K562 (cell line): ENCODE data around the gene SUGT1. TPM values are rescaled to one million over a fixed set of nuclear protein-coding genes. Genes with fewer than 3 reads are reported as not detected.

Source experiments
- CBX3 ChIP-seq, 2 experiments: IDR thresholded peaks; 1 replicate in 1 of 2; 2 replicates in 1 of 2; pipeline ENCODE4 v1.6.1; 2012; ENCODE audit warnings: inconsistent platforms in 2 of 2, low read length in 2 of 2, borderline replicate concordance in 1 of 2, control low read depth in 1 of 2
- CREB1 ChIP-seq, 2 experiments: sonication (generic) in 1 of 2; formaldehyde crosslinking in 1 of 2; IDR thresholded peaks; 2 replicates each; pipeline versions ENCODE4 v1.6.1 to v1.8.0; 2012 to 2022; ENCODE audit warnings: inconsistent platforms in 1 of 2, mild to moderate bottlenecking in 1 of 2, missing genetic modification reagents in 1 of 2, moderate library complexity in 1 of 2
- EP300 ChIP-seq: IDR thresholded peaks from 2 replicates; pipeline ENCODE4 v1.6.1; 2012; ENCODE audit warnings: low read length, improper control_type of control experiment
- MAX ChIP-seq: sonication (generic); formaldehyde crosslinking; IDR thresholded peaks from 2 replicates; pipeline ENCODE4 v1.9.0; 2022; ENCODE audit warnings: mild to moderate bottlenecking, missing genetic modification reagents
- MITF ChIP-seq: IDR thresholded peaks from 2 replicates; pipeline ENCODE4 v1.6.1; 2014; ENCODE audit warnings: antibody characterized with exemption
- NR2C2 ChIP-seq, 2 experiments: fragments of 200-800 bp in 1 of 2; sonication (Bioruptor generic) in 1 of 2; sonication (generic) in 1 of 2; formaldehyde crosslinking in 1 of 2; IDR thresholded peaks; 2 replicates each; pipeline versions ENCODE4 v1.6.1 to v1.8.0; 2016 to 2022; ENCODE audit warnings: mild to moderate bottlenecking in 1 of 2, missing compliant biosample characterization in 1 of 2, missing genetic modification characterization in 1 of 2, missing genetic modification reagents in 1 of 2
- RBBP5 ChIP-seq: fragments of 200-600 bp; sonication (generic); IDR thresholded peaks from 2 replicates; pipeline ENCODE4 v1.6.1; 2012; ENCODE audit warnings: borderline replicate concordance, mild to moderate bottlenecking, low read length, control low read depth, inconsistent platforms; ENCODE audit not compliant: insufficient read depth, poor library complexity, severe bottlenecking
- SRF ChIP-seq, 2 experiments: fragments of 250-450, 450-650 bp in 1 of 2; sonication (Bioruptor Pico) in 1 of 2; sonication (generic) in 1 of 2; formaldehyde crosslinking; IDR thresholded peaks; 2 replicates each; pipeline versions ENCODE4 v1.5.0 to v1.5.1; 2020 to 2022; ENCODE audit warnings: mild to moderate bottlenecking in 1 of 2, missing genetic modification reagents in 1 of 2
- TBP ChIP-seq: optimal IDR thresholded peaks from 2 replicates; pipeline ENCODE3; 2011; ENCODE audit warnings: low read depth, low read length, improper control_type of control experiment
- TSC22D4 ChIP-seq: fragments of 450-650 bp; IDR thresholded peaks from 2 replicates; pipeline ENCODE4 v1.6.1; 2016; ENCODE audit warnings: missing genetic modification characterization, missing biosample characterization, control low read depth
- ZKSCAN1 ChIP-seq: fragments of 150-350 bp; IDR thresholded peaks from 2 replicates; pipeline ENCODE4 v1.6.1; 2016; ENCODE audit warnings: low read depth, low read length
- ZNF511 ChIP-seq: sonication (generic); formaldehyde crosslinking; IDR thresholded peaks from 2 replicates; pipeline ENCODE4 v1.8.0; 2022; ENCODE audit warnings: mild to moderate bottlenecking, missing genetic modification reagents
- polyA plus RNA-seq, 8 experiments: library from polyadenylated mRNA; depleted of rRNA in 4 of 8; stranded (reverse) in 5 of 8; unstranded in 3 of 8; fragments of >200 nt; fragmentation: Nextera tagmentation in 2 of 8; fragmentation: Illumina TruSeq in 1 of 8; extraction: Ambion mirVana in 2 of 8; extraction: Trizol in 1 of 8; gene quantifications; 2 replicates each; pipeline versions ENCODE4 v1.2.1 to v1.2.3, GENCODE V29; 2011 to 2014; ENCODE audit warnings: inconsistent platforms in 1 of 8, missing spikeins in 1 of 8
- total RNA-seq, 7 experiments: library from RNA; depleted of rRNA in 6 of 7; stranded (reverse); fragments of >200 nt in 6 of 7; fragmentation: Illumina TruSeq in 2 of 7; extraction: Trizol in 2 of 7; gene quantifications; 2 replicates each; pipeline versions ENCODE4 v1.2.1 to v1.2.3, GENCODE V29; 2011 to 2021; ENCODE audit warnings: low replicate concordance in 1 of 7
- TF ChIP-seq, protein P1 (sequence below): fragments of 250-450 bp; sonication (Bioruptor Pico); IDR thresholded peaks from 2 replicates; pipeline ENCODE4 v1.5.0; 2021
- TF ChIP-seq, protein P2 (sequence below): fragments of 450-650 bp; IDR thresholded peaks from 2 replicates; pipeline ENCODE4 v1.6.1; 2016; ENCODE audit warnings: low read depth

SUGT1 gene
- total and polyA plus RNA-seq, 9 of the 15 experiments (the other 6 are each of a cell fraction or from before 2014, with no cell fraction given), result 38.1 to 67.1 (median 53.8) TPM

GRCh38 chr13:52652196-52652979 is at the start of gene SUGT1 (continued):
- TF ChIP-seq ZNF511 (peak; percentile 36; the same call in 1 of the 2 replicates), MITF (no peak), CREB1 (IDR thresholded peaks at IDR 0.05) (peak; percentile 51), CREB1 (CRISPR knock-in tag; IDR thresholded peaks at IDR 0.05) (no peak), EP300 (no peak), CBX3 (IDR thresholded peaks at IDR 0.05; ENCODE audit: borderline replicate concordance in 1 of 2, low read length in 2 of 2) (0 out of 3 replicates have a peak, but pooled peaks of 1 of the 2 experiments have one; percentile 10), MAX (CRISPR knock-in tag) (peak; percentile 74), ZKSCAN1 (peak; percentile 50; the same call in 1 of the 2 replicates), NR2C2 (CRISPR knock-in tag; IDR thresholded peaks at IDR 0.05) (no peak; the same call in 1 of the 2 replicates), NR2C2 (tag; IDR thresholded peaks at IDR 0.05) (peak; percentile 95), SRF (CRISPR knock-in tag; IDR thresholded peaks at IDR 0.05) (0 out of 4 replicates have a peak, but pooled peaks of 1 of the 2 experiments have one; percentile 62), RBBP5 (peak; percentile 70), TSC22D4 (tag) (no peak), TBP (peak; percentile 86)
- TF ChIP-seq, protein P1, sequence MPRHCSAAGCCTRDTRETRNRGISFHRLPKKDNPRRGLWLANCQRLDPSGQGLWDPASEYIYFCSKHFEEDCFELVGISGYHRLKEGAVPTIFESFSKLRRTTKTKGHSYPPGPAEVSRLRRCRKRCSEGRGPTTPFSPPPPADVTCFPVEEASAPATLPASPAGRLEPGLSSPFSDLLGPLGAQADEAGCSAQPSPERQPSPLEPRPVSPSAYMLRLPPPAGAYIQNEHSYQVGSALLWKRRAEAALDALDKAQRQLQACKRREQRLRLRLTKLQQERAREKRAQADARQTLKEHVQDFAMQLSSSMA (CRISPR knock-in tag), result peak; percentile 82; the same call in 1 of the 2 replicates
- TF ChIP-seq, protein P2, sequence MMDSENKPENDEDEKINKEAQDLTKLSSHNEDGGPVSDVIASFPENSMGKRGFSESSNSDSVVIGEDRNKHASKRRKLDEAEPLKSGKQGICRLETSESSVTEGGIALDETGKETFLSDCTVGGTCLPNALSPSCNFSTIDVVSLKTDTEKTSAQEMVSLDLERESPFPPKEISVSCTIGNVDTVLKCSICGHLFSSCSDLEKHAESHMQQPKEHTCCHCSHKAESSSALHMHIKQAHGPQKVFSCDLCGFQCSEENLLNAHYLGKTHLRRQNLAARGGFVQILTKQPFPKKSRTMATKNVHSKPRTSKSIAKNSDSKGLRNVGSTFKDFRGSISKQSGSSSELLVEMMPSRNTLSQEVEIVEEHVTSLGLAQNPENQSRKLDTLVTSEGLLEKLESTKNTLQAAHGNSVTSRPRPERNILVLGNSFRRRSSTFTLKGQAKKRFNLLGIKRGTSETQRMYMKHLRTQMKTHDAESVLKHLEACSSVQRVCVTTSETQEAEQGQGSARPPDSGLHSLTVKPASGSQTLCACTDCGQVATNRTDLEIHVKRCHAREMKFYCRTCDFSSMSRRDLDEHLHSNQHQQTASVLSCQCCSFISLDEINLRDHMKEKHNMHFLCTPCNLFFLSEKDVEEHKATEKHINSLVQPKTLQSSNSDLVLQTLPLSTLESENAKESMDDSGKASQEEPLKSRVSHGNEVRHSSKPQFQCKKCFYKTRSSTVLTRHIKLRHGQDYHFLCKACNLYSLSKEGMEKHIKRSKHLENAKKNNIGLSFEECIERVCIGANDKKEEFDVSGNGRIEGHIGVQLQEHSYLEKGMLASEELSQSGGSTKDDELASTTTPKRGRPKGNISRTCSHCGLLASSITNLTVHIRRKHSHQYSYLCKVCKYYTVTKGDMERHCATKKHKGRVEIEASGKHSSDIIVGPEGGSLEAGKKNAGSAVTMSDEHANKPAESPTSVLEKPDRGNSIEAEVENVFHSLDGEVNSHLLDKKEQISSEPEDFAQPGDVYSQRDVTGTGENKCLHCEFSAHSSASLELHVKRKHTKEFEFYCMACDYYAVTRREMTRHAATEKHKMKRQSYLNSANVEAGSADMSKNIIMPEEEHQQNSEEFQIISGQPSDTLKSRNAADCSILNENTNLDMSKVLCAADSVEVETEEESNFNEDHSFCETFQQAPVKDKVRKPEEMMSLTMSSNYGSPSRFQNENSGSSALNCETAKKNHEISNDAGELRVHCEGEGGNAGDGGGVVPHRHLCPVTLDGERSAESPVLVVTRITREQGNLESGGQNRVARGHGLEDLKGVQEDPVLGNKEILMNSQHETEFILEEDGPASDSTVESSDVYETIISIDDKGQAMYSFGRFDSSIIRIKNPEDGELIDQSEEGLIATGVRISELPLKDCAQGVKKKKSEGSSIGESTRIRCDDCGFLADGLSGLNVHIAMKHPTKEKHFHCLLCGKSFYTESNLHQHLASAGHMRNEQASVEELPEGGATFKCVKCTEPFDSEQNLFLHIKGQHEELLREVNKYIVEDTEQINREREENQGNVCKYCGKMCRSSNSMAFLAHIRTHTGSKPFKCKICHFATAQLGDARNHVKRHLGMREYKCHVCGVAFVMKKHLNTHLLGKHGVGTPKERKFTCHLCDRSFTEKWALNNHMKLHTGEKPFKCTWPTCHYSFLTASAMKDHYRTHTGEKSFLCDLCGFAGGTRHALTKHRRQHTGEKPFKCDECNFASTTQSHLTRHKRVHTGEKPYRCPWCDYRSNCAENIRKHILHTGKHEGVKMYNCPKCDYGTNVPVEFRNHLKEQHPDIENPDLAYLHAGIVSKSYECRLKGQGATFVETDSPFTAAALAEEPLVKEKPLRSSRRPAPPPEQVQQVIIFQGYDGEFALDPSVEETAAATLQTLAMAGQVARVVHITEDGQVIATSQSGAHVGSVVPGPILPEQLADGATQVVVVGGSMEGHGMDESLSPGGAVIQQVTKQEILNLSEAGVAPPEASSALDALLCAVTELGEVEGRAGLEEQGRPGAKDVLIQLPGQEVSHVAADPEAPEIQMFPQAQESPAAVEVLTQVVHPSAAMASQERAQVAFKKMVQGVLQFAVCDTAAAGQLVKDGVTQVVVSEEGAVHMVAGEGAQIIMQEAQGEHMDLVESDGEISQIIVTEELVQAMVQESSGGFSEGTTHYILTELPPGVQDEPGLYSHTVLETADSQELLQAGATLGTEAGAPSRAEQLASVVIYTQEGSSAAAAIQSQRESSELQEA, result peak; percentile 86
